ENCODE measurements around the gene RBM4B. TPM values are rescaled to one million over a fixed set of nuclear protein-coding genes. Genes with fewer than 3 reads are reported as not detected.
A peak's percentile ranks its signal among the peaks of the same experiment; 100 is the strongest.

Gene RBM4B
- total and polyA plus RNA-seq, 2 of the 13 experiments (the other 11 are each of a cell fraction or from before 2014, with no cell fraction given), result 25.8 to 32.4 TPM

GRCh38 chr11:66649903-66650302, 27.8 kb downstream of the RBM4B start:
- CTCF ChIA-PET (ENCODE audit: low intra/inter-chr PET ratio, low total read pairs), result no interaction called here
- POLR2A ChIA-PET, result interaction anchor here (1.0 to 4.5 kb wide), 4 partner anchors 11 to 57 kb away, joined by 3 to 43 read pairs (median 4); partner anchors contain the start of genes CCDC87, CCS, RBM14 and RBM4
- Histone ChIP-seq H3K4me3 (replicated peaks in 1 of 3; ENCODE audit: insufficient read depth in 1 of 3, low read depth in 2 of 3, low read length in 3 of 3) (no peak overlapping the region), H2AFZ (ENCODE audit: low read length) (no peak overlapping the region), H3K79me2 (ENCODE audit: insufficient read depth, low read length) (peaks cover 27% of the 10 kb centered on the region), H3K4me2 (ENCODE audit: low read depth, low read length) (no peak overlapping the region), H3K27ac (ENCODE audit: extremely low read length, insufficient read depth, low read length) (no peak overlapping the region), H4K20me1 (ENCODE audit: insufficient read depth, low read length) (peaks cover 31% of the 10 kb centered on the region), H3K9ac (ENCODE audit: insufficient read depth, low read depth, low read length) (no peak overlapping the region), H3K4me1 (ENCODE audit: insufficient read depth, low read length) (peaks cover 18% of the 10 kb centered on the region), H3K9me3 (ENCODE audit: low read length) (no peaks in the 10 kb centered on the region), H3K36me3 (replicated peaks in 1 of 2; ENCODE audit: control insufficient read depth in 1 of 2, insufficient read depth in 2 of 2, low read length in 2 of 2) (peaks cover 10 to 54% of the 10 kb centered on the region in 2 experiments), H3K27me3 (ENCODE audit: control insufficient read depth in 1 of 2, insufficient read depth in 2 of 2, low read length in 2 of 2) (no peaks in the 10 kb centered on the region)
- BruUV-seq (replicated peaks), result no TSS peak
- TF ChIP-seq RBM22 (optimal IDR thresholded peaks at IDR 0.05; ENCODE audit: low read length), result peak; percentile 75
- TF ChIP-seq ZNF749 (CRISPR knock-in tag; IDR thresholded peaks at IDR 0.05; ENCODE audit: borderline replicate concordance), result no peak
- ATAC-seq, result peak; percentile 6; the same call in 1 of the 3 replicates
- 92% methylated on average over 5 of the region's 5 CpGs for WGBS (ENCODE audit: low lambda C conversion rate)
- in situ Hi-C loops (cut with HindIII; ENCODE audit: extremely low pct_ligation_motif_present, low pct_unique_long_range_greater_than_20kb) (no loop called here), intact Hi-C loops (cut with micrococcal nuclease; ENCODE audit: unreplicated experiment) (no loop called here)
- FAIRE-seq, result no peak
- DNase-seq (ENCODE audit: low spot score), result peak; percentile 16

GRCh38 chr11:66646828-66647227, 30.9 kb downstream of the RBM4B start:
- DNase-seq (ENCODE audit: low spot score) (no peak), FAIRE-seq (no peak), ATAC-seq (no peak)
- peaks cover 20 to 69% of the 10 kb centered on the region in 2 experiments for H3K36me3 ChIP-seq (replicated peaks in 1 of 2; ENCODE audit: control insufficient read depth in 1 of 2, insufficient read depth in 2 of 2, low read length in 2 of 2)
- BruUV-seq (replicated peaks), result TSS peak; percentile 4
- CTCF ChIA-PET (ENCODE audit: low intra/inter-chr PET ratio, low total read pairs), result no interaction called here
- intact Hi-C loops (cut with micrococcal nuclease; ENCODE audit: unreplicated experiment), result no loop called here
- H3K27me3 ChIP-seq (ENCODE audit: control insufficient read depth in 1 of 2, insufficient read depth in 2 of 2, low read length in 2 of 2), result no peaks in the 10 kb centered on the region
- H3K4me1 ChIP-seq (ENCODE audit: insufficient read depth, low read length), result peaks cover 49% of the 10 kb centered on the region
- peaks cover 54% of the 10 kb centered on the region for H3K79me2 ChIP-seq (ENCODE audit: insufficient read depth, low read length)
- H3K9me3 ChIP-seq (ENCODE audit: low read length), result no peaks in the 10 kb centered on the region
- no peak overlapping the region for H3K4me3 ChIP-seq (replicated peaks in 1 of 3; ENCODE audit: insufficient read depth in 1 of 3, low read depth in 2 of 3, low read length in 3 of 3)
- in situ Hi-C loops (cut with HindIII; ENCODE audit: extremely low pct_ligation_motif_present, low pct_unique_long_range_greater_than_20kb), result no loop called here
- H3K9ac ChIP-seq (ENCODE audit: insufficient read depth, low read depth, low read length), result no peak overlapping the region
- H3K4me2 ChIP-seq (ENCODE audit: low read depth, low read length), result no peak overlapping the region
- WGBS (ENCODE audit: low lambda C conversion rate), result 98% methylated on average over 4 of the region's 4 CpGs
- TF ChIP-seq ZFYVE20 (CRISPR knock-in tag; IDR thresholded peaks at IDR 0.05; ENCODE audit: borderline replicate concordance, low read depth) (no peak), HCFC1 (IDR thresholded peaks at IDR 0.05; ENCODE audit: low read depth, low read length) (no peak), HIC2 (CRISPR knock-in tag; IDR thresholded peaks at IDR 0.05; ENCODE audit: low read depth) (no peak), PTBP1 (IDR thresholded peaks at IDR 0.05; ENCODE audit: low read depth, low read length, poor library complexity, severe bottlenecking) (no peak), POLR2A (IDR thresholded peaks at IDR 0.05; ENCODE audit: insufficient read depth in 1 of 2, low read depth in 2 of 2, low read length in 2 of 2) (0 out of 4 replicates have a peak, but pooled peaks of 1 of the 2 experiments have one; percentile 17), REXO4 (CRISPR knock-in tag; IDR thresholded peaks at IDR 0.05; ENCODE audit: borderline replicate concordance) (no peak), PCBP1 (IDR thresholded peaks at IDR 0.05; ENCODE audit: borderline replicate concordance, low read depth, low read length) (no peak)
- peaks cover 56% of the 10 kb centered on the region for H4K20me1 ChIP-seq (ENCODE audit: insufficient read depth, low read length)
- no peak overlapping the region for H3K27ac ChIP-seq (ENCODE audit: extremely low read length, insufficient read depth, low read length)
- H2AFZ ChIP-seq (ENCODE audit: low read length), result no peak overlapping the region
- POLR2A ChIA-PET, result interaction anchor here (0.6 to 4.5 kb wide), 2 partner anchors 8 to 336 kb away, joined by 3 to 43 read pairs; partner anchors contain the start of gene RBM4

All from HepG2 (cell line).